ENCODE data around the gene MAP7D3. TPM values are rescaled to one million over a fixed set of nuclear protein-coding genes. Genes with fewer than 3 reads are reported as not detected.

The MAP7D3 gene
- total and polyA plus RNA-seq, 10 of the 15 experiments (the other 5 are each of a cell fraction or from before 2014, with no cell fraction given) = 9.1 to 24.0 (median 11.0) TPM

- no peak for TF ChIP-seq RBBP5 (conservative IDR thresholded peaks at IDR 0.05)
- no peak for TF ChIP-seq IRF4 (IDR thresholded peaks at IDR 0.05; ENCODE audit: low read depth, low read length)
- TF ChIP-seq RFX5 (IDR thresholded peaks at IDR 0.05; ENCODE audit: low read depth, low read length) = no peak
- no peak for TF ChIP-seq ZNF592 (IDR thresholded peaks at IDR 0.05)
Measured at GRCh38 chrX:136183172-136183571, 68.0 kb downstream of the MAP7D3 start (continued).

- ATAC-seq = no peak
- Histone ChIP-seq H3K9ac (ENCODE audit: control insufficient read depth, insufficient read depth, low read length) (no peak overlapping the region), H3K4me1 (ENCODE audit: control insufficient read depth, insufficient read depth, low read length) (no peaks in the 10 kb centered on the region), H3K27me3 (replicated peaks in 1 of 2; ENCODE audit: control insufficient read depth in 2 of 2, insufficient read depth in 2 of 2, low read length in 1 of 2) (peaks cover 0 to 2% of the 10 kb centered on the region in 2 experiments; a peak in 1 of 4 replicates), H4K20me1 (ENCODE audit: control insufficient read depth, insufficient read depth) (no peaks in the 10 kb centered on the region), H3K4me2 (ENCODE audit: control insufficient read depth, insufficient read depth) (no peak overlapping the region), H2AFZ (ENCODE audit: control insufficient read depth, low read depth, low read length) (no peak overlapping the region), H3K79me2 (ENCODE audit: control insufficient read depth, insufficient read depth, low read length) (no peaks in the 10 kb centered on the region), H3K9me3 (replicated peaks; ENCODE audit: control insufficient read depth, insufficient read depth, low read length) (no peaks in the 10 kb centered on the region), H3K27ac (ENCODE audit: control insufficient read depth, insufficient read depth) (no peak overlapping the region), H3K36me3 (ENCODE audit: control insufficient read depth in 2 of 2, insufficient read depth in 2 of 2, low read length in 1 of 2) (no peaks in the 10 kb centered on the region), H3K4me3 (no peak overlapping the region)
- ChIA-PET SMC1A (ENCODE audit: uncharacterized antibody, unreplicated experiment) (no interaction called here), CTCF (interaction anchor here (0.6 kb wide), 1 partner anchor 659 kb away, joined by 3 read pairs; no protein-coding TSS in a partner anchor), RAD21 (ENCODE audit: unreplicated experiment) (no interaction called here), POLR2A (no interaction called here)
- no TSS peak for BruUV-seq (replicated peaks)
- no peak for DNase-seq (ENCODE audit: low read depth, low spot score)
- no peak for FAIRE-seq
- in situ Hi-C loops (cut with MboI) (no loop called here), intact Hi-C loops (cut with micrococcal nuclease; ENCODE audit: unreplicated experiment) (no loop called here)
- WGBS (ENCODE audit: insufficient coverage, insufficient replicate concordance, low lambda C conversion rate, missing lambda C conversion rate) = 47% methylated on average over 3 of the region's 3 CpGs
- no peak for TF ChIP-seq TARDBP (IDR thresholded peaks at IDR 0.05; ENCODE audit: borderline replicate concordance)
Measured at GRCh38 chrX:136182414-136182813, 68.8 kb downstream of the MAP7D3 start.

Measured in GM12878 (cell line).